Measurements from ENCODE around the gene DNASE1.

Gene DNASE1

GRCh38 chr16:3698941-3699340, 44.5 kb downstream of the DNASE1 start:
- Histone ChIP-seq H3K36me3 (ENCODE audit: control insufficient read depth in 2 of 2, insufficient read depth in 2 of 2, low read length in 2 of 2) (peaks cover 0 to 6% of the 10 kb centered on the region in 2 donors), H3K27ac (ENCODE audit: low read length) (no peak overlapping the region), H3K27me3 (ENCODE audit: control insufficient read depth in 1 of 2, insufficient read depth in 2 of 2, low read length in 2 of 2) (no peaks in the 10 kb centered on the region), H3K4me3 (ENCODE audit: low read length in 2 of 2) (no peak overlapping the region), H3K4me1 (ENCODE audit: control insufficient read depth, insufficient read depth, low read length) (no peaks in the 10 kb centered on the region), H3K9ac (ENCODE audit: low read length in 2 of 2) (no peak overlapping the region), H3K9me3 (ENCODE audit: control insufficient read depth in 2 of 2, low read length in 2 of 2) (no peaks in the 10 kb centered on the region)

GRCh38 chr16:3701531-3701930, 47.0 kb downstream of the DNASE1 start:
- Histone ChIP-seq H3K4me1 (ENCODE audit: control insufficient read depth, insufficient read depth, low read length) (no peaks in the 10 kb centered on the region), H3K9ac (ENCODE audit: low read length in 2 of 2) (no peak overlapping the region), H3K9me3 (ENCODE audit: control insufficient read depth in 2 of 2, low read length in 2 of 2) (no peaks in the 10 kb centered on the region), H3K36me3 (ENCODE audit: control insufficient read depth in 2 of 2, insufficient read depth in 2 of 2, low read length in 2 of 2) (peaks cover 0 to 4% of the 10 kb centered on the region in 2 donors), H3K4me3 (ENCODE audit: low read length in 2 of 2) (no peak overlapping the region), H3K27ac (ENCODE audit: low read length) (no peak overlapping the region), H3K27me3 (ENCODE audit: control insufficient read depth in 1 of 2, insufficient read depth in 2 of 2, low read length in 2 of 2) (no peaks in the 10 kb centered on the region)

DNA sequence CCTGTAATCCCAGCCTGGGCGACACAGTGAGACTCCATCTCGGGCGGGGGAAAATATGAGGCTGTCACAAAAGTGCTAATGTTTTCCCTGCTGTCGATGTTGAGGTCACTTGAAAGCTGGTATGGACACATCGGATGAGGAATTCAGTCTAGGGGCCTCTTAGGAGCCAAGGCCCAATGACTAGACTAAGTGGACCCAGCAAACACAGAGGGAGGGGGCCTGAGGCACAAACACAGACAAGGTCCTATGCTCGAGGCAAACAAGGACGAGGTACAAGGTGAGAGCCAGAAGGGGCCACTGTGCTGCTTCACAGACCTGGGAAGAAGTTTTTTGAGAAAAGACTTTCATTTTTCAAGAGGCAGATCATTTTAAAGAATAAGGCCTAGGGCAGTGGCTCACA, 47.6 kb downstream of the DNASE1 start:
- Histone ChIP-seq H3K36me3 (ENCODE audit: control insufficient read depth in 2 of 2, insufficient read depth in 2 of 2, low read length in 2 of 2) (peaks cover 0 to 4% of the 10 kb centered on the region in 2 donors), H3K4me1 (ENCODE audit: control insufficient read depth, insufficient read depth, low read length) (no peaks in the 10 kb centered on the region)

DNA sequence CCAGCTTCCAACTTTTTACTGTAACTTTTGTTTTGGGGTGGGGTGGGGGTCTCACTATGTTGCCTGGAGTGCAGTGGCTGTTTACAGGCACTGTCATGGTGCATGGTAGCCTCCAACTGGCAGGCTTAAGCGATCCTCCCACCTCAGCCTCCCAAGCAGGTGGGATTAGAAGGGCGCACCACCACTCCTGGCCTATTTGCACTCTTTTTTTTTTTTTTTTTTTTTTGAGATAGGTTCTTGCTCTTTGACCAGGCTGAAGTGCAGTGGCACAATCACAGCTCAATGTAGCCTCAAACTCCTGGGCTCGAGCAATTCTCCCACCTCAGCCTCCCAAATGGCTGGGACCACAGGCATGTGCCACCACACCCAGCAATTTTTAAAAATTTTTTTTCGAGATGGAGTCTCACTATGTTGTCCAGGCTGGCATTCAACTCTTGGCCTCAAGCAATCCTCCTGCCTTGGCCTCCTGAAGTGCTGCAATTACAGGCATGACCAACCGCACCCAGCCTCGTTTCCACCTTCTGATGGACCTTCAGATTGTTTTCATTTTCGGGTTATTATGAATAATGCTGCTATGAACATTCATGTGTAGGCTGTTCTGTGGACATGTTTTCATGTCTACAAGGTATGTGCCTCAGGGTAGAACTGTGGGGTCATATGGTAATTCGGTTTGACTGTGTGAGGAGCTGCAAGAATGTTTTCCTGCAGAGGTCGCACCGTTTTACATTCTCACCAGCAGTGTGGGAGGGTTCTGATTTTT, 51.9 kb downstream of the DNASE1 start:
- no peaks in the 10 kb centered on the region for H3K9me3 ChIP-seq (ENCODE audit: control insufficient read depth in 2 of 2, low read length in 2 of 2)
- no peak overlapping the region for H3K9ac ChIP-seq (ENCODE audit: low read length in 2 of 2)
- H3K4me1 ChIP-seq (ENCODE audit: control insufficient read depth, insufficient read depth, low read length): no peaks in the 10 kb centered on the region
- no peak overlapping the region for H3K27ac ChIP-seq (ENCODE audit: low read length)
- no peaks in the 10 kb centered on the region for H3K27me3 ChIP-seq (ENCODE audit: control insufficient read depth in 1 of 2, insufficient read depth in 2 of 2, low read length in 2 of 2)
- peaks cover 0 to 4% of the 10 kb centered on the region in 2 donors for H3K36me3 ChIP-seq (ENCODE audit: control insufficient read depth in 2 of 2, insufficient read depth in 2 of 2, low read length in 2 of 2)
- H3K4me3 ChIP-seq (ENCODE audit: low read length in 2 of 2): no peak overlapping the region

More for the DNA sequence above, 47.6 kb downstream of the DNASE1 start:
- Histone ChIP-seq H3K9me3 (ENCODE audit: control insufficient read depth in 2 of 2, low read length in 2 of 2) (no peaks in the 10 kb centered on the region), H3K4me3 (ENCODE audit: low read length in 2 of 2) (no peak overlapping the region), H3K9ac (ENCODE audit: low read length in 2 of 2) (no peak overlapping the region), H3K27ac (ENCODE audit: low read length) (no peak overlapping the region), H3K27me3 (ENCODE audit: control insufficient read depth in 1 of 2, insufficient read depth in 2 of 2, low read length in 2 of 2) (no peaks in the 10 kb centered on the region)

Measured in stomach smooth muscle (tissue), 2 donors.